ENCODE results near the gene OR2T34. TPM values are rescaled to one million over a fixed set of nuclear protein-coding genes. Genes with fewer than 3 reads are reported as not detected.

The OR2T34 gene
- total and polyA plus RNA-seq, 2 of the 4 experiments (the other 2 are of a cell fraction) = not detected

- no peaks in the 10 kb centered on the region for H3K9me3 ChIP-seq (ENCODE audit: control insufficient read depth, insufficient read depth, low read length)
- ChIA-PET CTCF (no interaction called here), POLR2A (ENCODE audit: unreplicated experiment) (no interaction called here)
- H4K20me1 ChIP-seq (ENCODE audit: insufficient read depth, low read length) = no peaks in the 10 kb centered on the region
- H3K4me2 ChIP-seq (ENCODE audit: low read depth, low read length) = no peak overlapping the region
- no peak overlapping the region for H3K4ac ChIP-seq (ENCODE audit: low read depth, low read length)
- H2BK5ac ChIP-seq (ENCODE audit: low read depth, low read length, poor library complexity, severe bottlenecking) = no peak overlapping the region
- dilution Hi-C loops (cut with HindIII; ENCODE audit: low sequenced_read_pairs, unreplicated experiment) (no loop called here), in situ Hi-C loops (cut with MboI; ENCODE audit: low sequenced_read_pairs) (no loop called here), intact Hi-C loops (cut with micrococcal nuclease) (no loop called here)
- no peak overlapping the region for H4K5ac ChIP-seq (ENCODE audit: low read depth, low read length)
- H3K23ac ChIP-seq (ENCODE audit: low read depth, low read length) = no peak overlapping the region
- H3K27me3 ChIP-seq (ENCODE audit: control insufficient read depth, insufficient read depth, low read length) = no peaks in the 10 kb centered on the region
- no peak overlapping the region for H3K56ac ChIP-seq (ENCODE audit: extremely low read depth, insufficient read depth, low read length)
- H3K79me1 ChIP-seq (ENCODE audit: low read depth in 1 of 2, low read length in 2 of 2) = no peaks in the 10 kb centered on the region
- DNase-seq (no peak), ATAC-seq (ENCODE audit: low read depth) (no peak)
- H2AFZ ChIP-seq (replicated peaks; ENCODE audit: low read length, poor library complexity) = no peak overlapping the region
- no peaks in the 10 kb centered on the region for H3K4me1 ChIP-seq (ENCODE audit: control insufficient read depth, insufficient read depth, low read length)
- no peak overlapping the region for H2BK120ac ChIP-seq (ENCODE audit: low read depth, low read length)
- H3K27ac ChIP-seq (ENCODE audit: insufficient read depth, low read length) = no peak overlapping the region
- H3K9ac ChIP-seq (ENCODE audit: low read depth, low read length) = no peak overlapping the region
- H3K14ac ChIP-seq (replicated peaks; ENCODE audit: low read depth, low read length) = no peak overlapping the region
- H2AK9ac ChIP-seq (replicated peaks; ENCODE audit: low read depth, low read length, poor library complexity) = no peak overlapping the region
- no peaks in the 10 kb centered on the region for H3K36me3 ChIP-seq (ENCODE audit: control insufficient read depth, insufficient read depth, low read length)
- no peak overlapping the region for H2BK15ac ChIP-seq (ENCODE audit: low read depth, low read length)
- H2BK20ac ChIP-seq (ENCODE audit: low read depth, low read length) = no peak overlapping the region
- no peak overlapping the region for H4K8ac ChIP-seq (ENCODE audit: low read depth in 2 of 2, low read length in 2 of 2)
- no peak overlapping the region for H3K18ac ChIP-seq (ENCODE audit: low read depth, low read length)
- H4K91ac ChIP-seq (ENCODE audit: insufficient read depth, low read depth, low read length) = no peak overlapping the region
- WGBS, 2 experiments (ENCODE audit: extremely low coverage in 2 of 2, insufficient read length in 1 of 2) = no CpG with 5 or more reads among the region's 3 CpGs
- TF ChIP-seq CTCF (conservative IDR thresholded peaks at IDR 0.05; ENCODE audit: low read depth, low read length) (no peak), CEBPB (IDR thresholded peaks at IDR 0.05; ENCODE audit: low read depth, low read length) (no peak), MXI1 (IDR thresholded peaks at IDR 0.05; ENCODE audit: borderline replicate concordance, low read depth, low read length) (no peak), ELK1 (IDR thresholded peaks at IDR 0.05; ENCODE audit: borderline replicate concordance, low read depth, low read length) (no peak), NFE2L2 (IDR thresholded peaks at IDR 0.05; ENCODE audit: low read depth, low read length) (no peak), BHLHE40 (IDR thresholded peaks at IDR 0.05; ENCODE audit: low read depth, low read length) (no peak), USF2 (IDR thresholded peaks at IDR 0.05; ENCODE audit: low read depth, low read length) (no peak), CHD1 (IDR thresholded peaks at IDR 0.05; ENCODE audit: low read depth, low read length) (no peak), POLR2A (IDR thresholded peaks at IDR 0.05; ENCODE audit: low read depth, low read length) (no peak), SMC3 (IDR thresholded peaks at IDR 0.05; ENCODE audit: low read depth, low read length) (no peak), FOS (IDR thresholded peaks at IDR 0.05; ENCODE audit: low read depth, low read length) (no peak), RCOR1 (IDR thresholded peaks at IDR 0.05; ENCODE audit: insufficient replicate concordance, low read length) (no peak), MAFK (IDR thresholded peaks at IDR 0.05; ENCODE audit: low read depth, low read length) (no peak), MAZ (IDR thresholded peaks at IDR 0.05; ENCODE audit: borderline replicate concordance, low read depth, low read length) (no peak), RAD21 (IDR thresholded peaks at IDR 0.05; ENCODE audit: low read length) (no peak)
- H3K9me1 ChIP-seq (ENCODE audit: insufficient read depth, low read length) = no peaks in the 10 kb centered on the region
- H3K4me3 ChIP-seq (ENCODE audit: insufficient read depth, low read depth, low read length) = no peak overlapping the region
- no peak overlapping the region for H2AK5ac ChIP-seq (ENCODE audit: low read depth, low read length)
- BruUV-seq (replicated peaks) = no TSS peak
Observed at GRCh38 chr1:248585266-248585665, 10.7 kb upstream of the OR2T34 start.
